Spleen (tissue), 7 donors: ENCODE measurements around the gene VDAC2.

Source experiments
- CTCF ChIP-seq, 11 experiments: fragments of 200-600 bp in 7 of 11; fragments of 450-650 bp in 4 of 11; sonication (generic) in 4 of 11; IDR thresholded peaks in 8 of 11; conservative IDR thresholded peaks in 3 of 11; 1 replicate in 7 of 11; 2 replicates in 4 of 11; pipeline versions ENCODE4 v1.4.0 to v1.8.0; 2016 to 2021; ENCODE audit warnings: antibody characterized with exemption in 11 of 11, inconsistent platforms in 4 of 11, mild to moderate bottlenecking in 1 of 11
- POLR2A ChIP-seq, 3 donors: fragments of 450-650 bp; IDR thresholded peaks; one replicate each; pipeline ENCODE4 v1.5.1; 2017; ENCODE audit warnings: antibody characterized with exemption in 3 of 3, mild to moderate bottlenecking in 1 of 3
- donor health status: DM: no; HTN: no; CAD: no; lungs with moderate emphysema.
- donor health status: DM: no; HTN: no; CAD: no.
- donor health status: DM: no; HTN: no; CAD: no.

- TF ChIP-seq CTCF (IDR thresholded peaks at IDR 0.05 in 8 of 11, conservative IDR thresholded peaks at IDR 0.05 in 3 of 11) (no peak), POLR2A (IDR thresholded peaks at IDR 0.05) (no peak)
Observed at GRCh38 chr10:75260990-75261389, 50.4 kb downstream of the VDAC2 start.
